ENCODE results near the gene OSBPL2.

DNA sequence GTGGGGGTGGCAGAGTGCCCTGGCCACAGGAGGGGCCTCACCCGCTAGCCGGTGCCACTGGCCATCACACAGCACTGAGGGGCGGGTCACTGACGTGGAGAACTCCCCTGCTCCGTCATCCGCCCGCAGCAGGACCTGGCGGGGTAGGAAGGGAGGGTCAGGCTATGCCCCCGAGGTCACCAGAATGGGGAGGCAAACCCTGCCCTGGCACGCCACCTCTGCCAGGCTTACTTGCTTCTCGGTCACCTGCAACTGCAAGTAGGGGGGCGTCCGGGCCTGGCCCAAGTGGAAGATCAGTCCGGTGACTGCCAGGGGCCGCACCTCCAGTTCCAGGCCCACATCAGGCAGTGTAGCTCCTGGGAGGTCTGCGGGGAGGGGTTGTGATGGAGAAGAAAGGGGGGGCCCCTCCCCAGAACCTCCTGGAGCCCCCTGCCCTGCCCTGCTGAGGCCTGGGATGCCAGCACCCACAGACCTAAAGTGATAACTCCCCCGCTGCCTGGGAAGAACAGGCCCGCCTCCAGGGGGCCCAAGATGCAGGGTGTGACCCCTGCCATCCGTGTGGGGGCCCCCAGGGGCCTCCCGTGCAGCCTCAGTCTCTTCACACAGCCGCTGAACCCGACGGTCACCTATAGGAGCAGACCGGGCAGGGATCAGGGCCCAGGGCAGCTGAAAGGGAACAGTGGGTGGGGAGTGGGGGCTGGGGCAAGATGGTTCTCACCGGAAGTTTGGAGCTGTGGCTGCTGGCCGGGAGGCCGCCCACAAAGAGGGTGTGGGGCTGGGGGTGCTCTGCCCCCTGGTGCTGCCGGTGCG, 71.8 kb downstream of the OSBPL2 start:
- TF ChIP-seq, protein P1, sequence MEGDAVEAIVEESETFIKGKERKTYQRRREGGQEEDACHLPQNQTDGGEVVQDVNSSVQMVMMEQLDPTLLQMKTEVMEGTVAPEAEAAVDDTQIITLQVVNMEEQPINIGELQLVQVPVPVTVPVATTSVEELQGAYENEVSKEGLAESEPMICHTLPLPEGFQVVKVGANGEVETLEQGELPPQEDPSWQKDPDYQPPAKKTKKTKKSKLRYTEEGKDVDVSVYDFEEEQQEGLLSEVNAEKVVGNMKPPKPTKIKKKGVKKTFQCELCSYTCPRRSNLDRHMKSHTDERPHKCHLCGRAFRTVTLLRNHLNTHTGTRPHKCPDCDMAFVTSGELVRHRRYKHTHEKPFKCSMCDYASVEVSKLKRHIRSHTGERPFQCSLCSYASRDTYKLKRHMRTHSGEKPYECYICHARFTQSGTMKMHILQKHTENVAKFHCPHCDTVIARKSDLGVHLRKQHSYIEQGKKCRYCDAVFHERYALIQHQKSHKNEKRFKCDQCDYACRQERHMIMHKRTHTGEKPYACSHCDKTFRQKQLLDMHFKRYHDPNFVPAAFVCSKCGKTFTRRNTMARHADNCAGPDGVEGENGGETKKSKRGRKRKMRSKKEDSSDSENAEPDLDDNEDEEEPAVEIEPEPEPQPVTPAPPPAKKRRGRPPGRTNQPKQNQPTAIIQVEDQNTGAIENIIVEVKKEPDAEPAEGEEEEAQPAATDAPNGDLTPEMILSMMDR (IDR thresholded peaks at IDR 0.05; ENCODE audit: borderline replicate concordance, extremely low read depth, low read length, poor library complexity, severe bottlenecking), result no peak
- TF ChIP-seq EZH2 (IDR thresholded peaks at IDR 0.05; ENCODE audit: borderline replicate concordance, low read depth, low read length, severe bottlenecking), result no peak

All from DND-41 (cell line).